Kidney glomerular epithelial cell (primary cell): ENCODE data around the gene RGL1.

Experiments
- DNase-seq: peaks from one replicate; lab custom pipeline; 2025; lab: John Stamatoyannopoulos, UW

The RGL1 gene

DNA sequence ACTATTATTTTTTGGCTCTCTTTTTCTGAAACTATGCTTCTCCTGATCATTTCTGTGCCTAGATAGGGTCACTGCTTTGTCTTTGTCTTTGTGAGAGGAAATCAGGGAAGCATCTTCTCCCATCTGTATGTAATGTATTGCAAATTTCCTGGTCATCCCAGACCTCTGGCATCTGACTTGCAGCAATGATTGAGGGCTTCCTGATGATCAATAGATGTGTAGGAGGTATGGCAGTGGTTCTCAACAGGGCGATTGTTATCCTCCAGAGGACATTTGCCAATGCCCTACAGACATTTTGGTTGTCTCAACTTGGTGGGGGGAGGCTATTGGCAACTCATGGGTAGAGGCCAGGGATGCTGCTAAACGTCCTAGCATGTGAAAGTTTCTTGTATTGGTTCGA is 64.7 kb downstream of the RGL1 start:
- no peak for DNase-seq

GRCh38 chr1:183870351-183871077 is 65.6 kb downstream of the RGL1 start:
- no peak for DNase-seq

DNA sequence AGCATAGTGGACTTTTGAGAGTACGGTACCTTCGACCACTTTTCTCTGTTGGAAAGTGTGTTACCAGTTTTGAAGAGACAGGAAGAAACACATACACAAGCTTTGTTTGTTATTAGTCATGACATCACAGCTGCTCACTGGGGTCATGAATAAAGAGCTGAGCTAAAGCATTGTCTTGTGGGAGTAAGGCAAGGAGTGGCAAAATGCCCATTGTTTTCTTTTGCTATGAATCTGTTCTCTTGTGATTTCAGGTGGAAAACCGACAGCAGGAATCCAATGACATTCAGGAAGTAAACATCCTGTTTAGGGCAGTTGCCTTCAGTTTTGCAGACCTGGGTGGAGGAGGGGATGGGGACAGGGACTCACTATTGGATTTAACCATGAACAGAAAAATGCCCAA is 66.2 kb downstream of the RGL1 start:
- peak; percentile 69 for DNase-seq

GRCh38 chr1:183871601-183872000 is 66.7 kb downstream of the RGL1 start:
- DNase-seq, result no peak

- DNase-seq, result no peak
Measured at GRCh38 chr1:183872403-183872802, 67.5 kb downstream of the RGL1 start.

DNA sequence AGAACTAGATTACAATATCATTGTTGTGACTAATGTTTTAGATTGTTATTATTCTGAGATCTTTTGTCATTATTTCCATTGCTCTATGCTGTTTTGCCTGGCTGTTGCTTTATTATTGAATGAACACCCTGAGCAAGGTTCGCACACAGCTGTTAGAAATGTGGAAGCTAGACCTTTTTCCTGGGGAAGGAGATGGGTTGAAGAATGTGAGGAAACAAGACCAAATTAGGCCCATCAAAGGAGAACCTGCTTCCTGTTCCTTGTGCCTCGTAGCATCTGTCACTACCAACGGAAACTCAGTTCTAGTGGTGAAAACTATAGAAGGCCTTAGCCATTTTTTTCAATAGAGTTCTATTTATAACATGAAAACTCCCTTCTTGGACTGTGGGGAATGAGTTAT is 68.7 kb downstream of the RGL1 start:
- no peak for DNase-seq

DNA sequence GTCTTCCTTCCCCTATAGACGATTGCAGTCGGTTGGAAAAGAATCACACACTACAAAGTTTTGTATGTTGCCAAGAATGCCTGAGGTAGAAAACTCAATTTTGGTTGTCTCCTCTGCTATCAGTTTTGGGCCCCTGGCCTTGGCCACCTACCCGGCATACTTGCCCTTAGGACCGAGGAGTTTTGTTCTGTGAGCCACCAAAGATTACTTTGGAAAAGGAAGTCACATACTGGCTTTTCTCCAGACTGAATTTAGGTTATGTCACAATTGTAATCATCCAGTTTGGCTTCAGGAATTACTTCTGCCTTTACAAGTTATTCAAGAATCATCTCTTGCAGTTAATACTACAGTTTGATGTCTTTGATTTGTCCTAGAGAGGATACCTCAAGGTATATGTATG is 71.4 kb downstream of the RGL1 start:
- DNase-seq, result no peak

DNA sequence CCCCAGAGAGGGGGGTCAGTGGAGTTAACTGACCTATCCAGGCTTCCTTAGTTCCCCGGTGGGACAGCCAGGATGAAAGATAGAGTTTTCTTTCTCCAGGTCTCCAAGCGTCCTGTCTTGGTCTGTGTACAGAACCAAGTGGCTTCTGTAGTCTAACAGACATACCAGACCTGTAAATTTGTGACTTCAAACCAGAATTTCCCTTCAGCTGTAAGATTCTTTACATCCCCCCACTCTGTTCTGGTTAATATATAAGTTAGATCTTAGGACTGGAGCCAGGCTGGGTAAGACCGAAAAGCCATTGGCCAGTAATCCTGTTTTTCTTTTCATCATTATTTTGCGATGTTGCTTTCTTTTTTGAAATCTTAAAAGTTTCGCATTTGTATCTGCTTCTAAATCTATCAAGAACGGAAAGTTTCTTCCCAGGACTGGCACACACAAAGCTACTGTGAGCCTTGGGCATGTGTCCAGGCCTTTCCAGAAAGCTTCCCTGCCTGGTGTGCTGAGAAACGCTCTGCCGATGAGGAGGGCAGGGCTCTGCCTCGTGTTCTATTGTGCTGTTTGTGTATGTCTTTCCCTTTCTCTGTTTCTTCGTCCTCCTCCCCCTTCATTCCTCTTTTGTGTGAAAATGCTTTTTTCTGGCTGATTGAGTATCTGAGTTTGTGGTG is 72.3 kb downstream of the RGL1 start:
- DNase-seq, result peak; percentile 51

- peak; percentile 5 for DNase-seq
Measured at GRCh38 chr1:183879494-183879893, 74.6 kb downstream of the RGL1 start.

DNA sequence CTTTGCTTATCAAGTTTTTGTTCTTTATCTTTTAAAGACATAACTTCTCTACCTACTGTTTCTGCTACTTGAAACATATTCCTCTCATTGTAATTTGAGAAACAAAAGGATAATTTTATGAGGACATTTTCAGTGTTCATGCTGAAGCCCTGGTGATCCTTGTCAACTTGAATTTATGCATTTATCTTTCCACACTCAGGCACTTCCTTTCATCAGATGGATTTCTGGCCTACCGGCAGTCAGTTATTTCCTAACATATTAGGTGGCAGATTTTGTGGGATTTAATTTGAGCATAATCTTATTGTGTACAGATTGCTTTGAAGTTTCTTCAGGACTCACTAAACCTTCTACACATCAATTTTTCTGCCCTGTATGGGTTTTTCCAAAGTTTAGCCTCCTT is 75.0 kb downstream of the RGL1 start:
- no peak for DNase-seq

- DNase-seq, result no peak
Measured at GRCh38 chr1:183880531-183881243, 75.8 kb downstream of the RGL1 start.

GRCh38 chr1:183881387-183882131 is 76.6 kb downstream of the RGL1 start:
- DNase-seq, result peak; percentile 88

DNA sequence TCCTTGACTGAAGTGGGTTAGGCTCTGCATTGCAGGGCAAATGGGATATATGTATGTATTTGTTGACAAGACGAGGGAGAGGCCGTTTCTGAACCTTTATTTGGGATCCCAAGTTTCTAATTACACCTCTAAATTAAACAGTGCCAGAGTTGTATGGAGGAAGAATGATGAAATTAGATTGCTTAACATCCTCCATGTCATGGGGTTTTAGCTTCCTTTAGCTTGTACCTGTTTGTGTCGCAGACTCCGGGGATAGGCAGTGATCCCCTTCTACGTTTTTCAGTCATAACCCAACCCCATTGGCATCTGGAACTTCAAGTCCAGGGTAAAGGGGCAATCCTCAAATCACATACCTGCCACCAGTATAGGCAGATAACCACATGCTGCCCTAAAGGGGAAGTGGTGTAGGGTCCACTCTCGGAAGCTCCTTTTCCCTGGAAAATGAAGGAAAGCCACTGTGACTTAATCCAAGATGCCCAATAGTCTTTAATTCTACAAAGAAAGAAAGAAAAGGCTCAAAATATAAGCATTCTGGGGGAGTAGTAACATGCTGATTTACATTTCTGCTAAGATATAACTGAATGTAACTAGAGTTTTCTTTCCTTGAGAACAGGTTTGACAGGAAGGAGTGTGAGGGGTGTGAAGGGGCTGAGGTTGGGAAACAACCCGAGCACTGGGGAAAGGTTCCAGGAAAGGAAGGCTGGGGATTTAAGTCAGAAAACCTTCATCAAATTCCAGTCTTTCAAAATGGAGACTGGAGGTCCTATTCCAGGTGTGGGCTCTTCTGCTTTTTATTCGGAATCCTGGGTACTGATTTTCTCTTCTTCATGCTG is 77.6 kb downstream of the RGL1 start:
- no peak for DNase-seq

- no peak for DNase-seq
Measured at GRCh38 chr1:183883623-183884022, 78.7 kb downstream of the RGL1 start.

GRCh38 chr1:183884526-183884925 is 79.6 kb downstream of the RGL1 start:
- DNase-seq, result no peak

DNA sequence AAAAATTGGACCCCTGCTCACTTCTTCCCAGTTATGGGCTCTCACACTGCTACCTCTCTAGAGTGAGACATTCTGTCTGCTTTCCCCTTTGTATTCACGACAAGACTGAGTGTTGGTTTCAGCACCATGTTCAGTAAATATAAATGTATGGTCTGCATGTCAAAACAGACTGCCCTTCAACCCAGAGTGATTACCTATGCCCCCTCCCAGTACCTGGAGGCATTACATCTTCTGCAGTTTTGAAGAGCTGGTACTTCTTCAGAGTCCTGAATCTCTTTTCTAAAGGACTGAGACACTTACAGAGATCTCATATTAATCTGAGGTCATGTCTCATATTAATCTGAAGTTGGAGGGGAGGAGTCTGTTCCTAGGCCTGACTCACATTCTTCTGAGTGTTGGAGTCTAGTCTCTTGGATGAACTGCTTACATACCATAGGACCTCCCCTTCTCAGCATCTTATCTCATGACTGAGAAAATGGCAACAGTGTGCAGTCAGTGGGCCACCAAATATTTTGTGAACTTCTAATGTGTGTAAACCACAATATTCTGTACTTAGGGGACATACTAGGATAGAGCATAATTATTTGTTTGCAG is 80.3 kb downstream of the RGL1 start:
- DNase-seq, result no peak

- DNase-seq, result no peak
Measured at GRCh38 chr1:183886083-183886828, 81.3 kb downstream of the RGL1 start.

GRCh38 chr1:183886853-183887252 is 81.9 kb downstream of the RGL1 start:
- no peak for DNase-seq

- no peak for DNase-seq
Measured at GRCh38 chr1:183887826-183888819, 83.2 kb downstream of the RGL1 start.
